Amygdala (tissue), 56 donors: ENCODE measurements around the gene MAML2.

Experiments
- DNase-seq, 56 donors: peaks; one replicate each; lab custom pipeline; 2025; lab: John Stamatoyannopoulos, UW

Gene MAML2

GRCh38 chr11:96002339-96002738 is 340.7 kb downstream of the MAML2 start:
- no peak for DNase-seq

GRCh38 chr11:96001037-96001436 is 342.0 kb downstream of the MAML2 start:
- peak in 33 of 56 donors; percentile 1 to 59 (median 15) for DNase-seq

DNA sequence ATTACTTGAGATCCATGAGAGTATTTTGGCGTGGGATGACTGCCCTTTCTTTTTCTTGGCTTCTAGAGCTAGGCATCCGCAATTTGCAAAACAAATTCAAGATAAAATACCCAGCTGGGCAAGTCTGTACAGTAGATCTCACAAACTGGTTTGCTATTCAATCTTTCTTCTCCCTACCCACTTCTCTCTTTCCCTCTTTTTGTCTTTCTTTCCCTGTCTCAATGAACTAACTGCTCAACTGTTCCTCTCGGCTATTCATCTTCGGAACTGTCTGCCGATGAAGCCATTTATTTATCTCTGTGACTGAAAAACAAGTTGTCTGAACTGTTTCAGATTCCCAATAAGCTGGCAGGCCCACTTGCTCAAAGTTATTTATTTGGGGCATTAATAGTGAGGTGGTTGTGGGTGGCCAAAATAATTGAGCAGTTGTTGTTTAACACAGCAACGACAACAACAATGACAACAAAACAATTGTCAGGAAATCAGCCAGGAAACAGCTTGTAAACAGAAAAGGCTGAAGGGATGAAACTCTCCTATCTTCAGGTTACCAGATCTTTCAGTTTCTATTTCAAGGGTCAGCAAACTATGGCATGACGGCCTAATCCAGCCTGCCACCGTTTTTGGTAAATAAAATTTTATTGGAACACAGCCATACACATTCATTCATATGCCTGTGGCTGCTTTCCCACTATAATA is 343.1 kb downstream of the MAML2 start:
- peak in 1 of 56 donors; percentile 30 for DNase-seq

DNA sequence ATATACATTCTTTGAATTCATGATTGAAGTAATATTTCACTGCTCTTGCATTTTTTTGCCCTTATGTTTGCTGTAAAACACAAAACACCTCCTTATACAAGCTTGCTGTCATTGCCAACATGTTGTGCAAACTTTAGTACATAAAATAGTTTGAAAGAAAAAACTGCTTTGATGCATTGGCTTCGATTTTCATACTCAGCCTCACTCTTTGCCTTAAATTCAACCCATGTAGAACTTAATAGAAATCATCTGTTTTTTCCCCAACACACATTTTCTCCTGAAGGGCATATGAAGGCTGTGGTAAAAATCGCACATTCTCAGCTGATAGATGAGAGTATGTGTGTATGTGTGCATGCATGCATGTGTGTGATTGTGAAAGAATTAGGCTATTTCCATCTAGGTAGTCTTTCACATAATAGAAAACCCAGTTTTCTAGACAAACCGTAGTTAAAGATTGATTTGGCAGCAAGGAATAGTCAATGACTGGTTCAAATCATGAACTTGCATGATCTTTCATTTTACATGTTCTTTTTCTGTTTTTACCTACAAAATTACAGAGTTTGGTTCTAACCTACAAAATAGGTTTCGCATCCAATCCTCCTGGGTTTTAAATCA is 346.3 kb downstream of the MAML2 start:
- DNase-seq: no peak

DNA sequence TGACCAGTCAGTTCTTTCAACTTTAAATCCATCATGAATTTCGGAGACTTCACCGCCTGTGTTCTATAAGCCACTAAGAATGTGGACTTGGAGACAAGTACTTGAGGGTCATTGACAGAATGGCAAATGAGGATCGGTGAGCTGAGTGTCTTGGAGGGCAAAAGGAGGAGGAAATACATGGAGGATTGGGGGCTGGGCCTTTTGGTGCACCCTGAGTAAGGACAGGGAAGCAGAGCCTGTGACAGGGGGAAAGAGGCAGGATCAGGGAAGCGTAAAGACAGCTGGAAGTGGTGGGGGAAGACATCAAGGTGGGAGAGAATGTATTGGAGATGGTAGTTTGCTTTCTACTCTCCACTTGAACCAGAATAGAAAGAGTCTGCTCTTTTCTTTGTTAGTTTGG is 348.7 kb downstream of the MAML2 start:
- no peak for DNase-seq

DNA sequence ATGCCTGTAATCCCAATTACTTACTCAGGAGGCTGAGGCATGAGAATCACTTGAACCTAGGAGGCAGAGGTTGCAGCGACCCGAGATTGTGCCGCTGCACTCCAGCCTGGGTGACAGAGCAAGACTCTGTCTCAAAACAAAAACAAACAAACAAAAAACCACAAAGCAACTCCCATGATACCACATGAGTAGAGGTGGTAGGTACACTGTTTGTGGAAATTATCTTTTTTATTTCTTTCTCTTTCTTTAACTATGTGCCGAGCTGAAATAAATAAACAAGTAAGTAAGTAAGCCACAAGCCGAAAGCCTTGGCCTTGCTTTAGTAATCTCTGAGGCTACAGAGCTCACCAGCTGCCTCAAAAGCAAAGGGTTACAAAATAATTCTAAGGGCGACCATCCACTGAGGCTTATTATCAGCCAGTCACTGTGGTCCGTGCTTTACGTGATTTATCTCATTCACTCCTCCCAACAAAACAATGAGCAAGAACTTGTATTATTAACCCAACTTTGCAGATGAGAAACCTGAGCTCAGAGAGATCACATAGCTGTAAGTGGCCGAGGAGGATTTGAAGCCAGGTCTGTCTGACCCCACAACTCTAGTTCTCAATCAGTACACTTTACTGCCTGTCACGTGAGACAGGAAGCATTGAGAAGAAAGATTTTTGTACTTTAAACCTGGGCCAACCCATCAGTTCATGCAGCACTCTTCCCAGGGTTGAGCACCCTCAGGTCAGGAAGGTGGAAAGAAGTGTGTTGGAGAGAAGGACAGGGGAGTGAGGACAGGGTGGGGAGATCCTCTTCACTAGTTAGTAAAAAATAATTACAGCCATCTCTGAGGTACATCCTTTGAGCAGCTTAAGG is 349.3 kb downstream of the MAML2 start:
- no peak for DNase-seq

DNA sequence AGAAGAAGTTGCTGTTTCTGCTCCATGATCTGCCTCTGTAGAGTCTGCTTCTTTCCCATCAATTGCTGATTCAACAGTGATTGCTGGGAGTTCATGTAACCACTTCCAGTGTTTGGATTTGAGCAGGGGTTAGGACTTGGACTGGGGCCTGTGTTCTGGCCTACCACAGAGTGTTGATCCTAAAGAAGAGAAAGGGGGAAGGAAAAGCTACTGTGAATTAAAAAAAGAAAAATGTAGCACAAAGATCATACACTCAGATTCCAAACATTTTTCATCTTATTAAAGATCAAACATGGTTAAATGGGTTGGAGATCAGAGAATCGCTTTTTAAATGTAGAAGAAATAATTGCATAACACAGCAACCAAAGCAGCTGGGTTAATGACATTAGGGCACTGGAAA is 351.4 kb downstream of the MAML2 start:
- DNase-seq: no peak

DNA sequence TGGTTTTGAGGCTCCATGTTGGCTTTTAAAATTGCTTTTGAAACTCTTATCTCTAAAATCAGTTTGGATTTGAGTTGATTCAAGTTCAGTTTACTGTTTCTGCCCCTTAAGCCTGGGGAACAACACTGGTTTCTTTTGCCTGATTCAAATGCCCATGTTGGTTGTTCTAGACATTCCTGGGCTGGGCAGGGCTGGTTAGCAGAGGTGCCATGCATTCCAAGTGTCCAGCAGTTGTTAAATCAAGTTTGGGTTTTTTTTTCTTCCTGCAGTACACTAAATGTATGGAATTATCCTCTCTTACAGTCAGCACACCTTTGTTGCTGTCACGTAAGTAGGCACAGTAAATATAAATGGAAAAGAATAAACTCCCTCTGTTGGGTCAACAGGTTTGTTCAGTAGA is 351.9 kb downstream of the MAML2 start:
- DNase-seq: no peak

DNA sequence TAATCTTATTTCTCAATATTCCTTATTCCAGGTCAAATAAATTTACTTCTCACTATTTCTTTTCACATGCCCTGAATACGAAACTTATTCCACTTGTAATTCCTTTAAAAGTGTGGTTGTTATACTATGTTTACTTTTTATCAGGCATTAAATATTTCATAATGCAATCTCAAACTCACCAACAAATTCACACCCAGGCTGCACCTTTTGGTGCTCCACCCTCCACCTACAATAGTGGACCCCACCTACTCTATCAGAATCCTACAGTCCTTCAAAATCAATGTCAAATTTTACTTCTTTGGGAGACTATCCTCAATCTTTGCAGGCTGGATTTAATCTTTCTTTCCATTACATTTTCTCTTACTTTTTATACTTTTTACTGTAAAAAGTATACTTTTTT is 353.2 kb downstream of the MAML2 start:
- DNase-seq: no peak

DNA sequence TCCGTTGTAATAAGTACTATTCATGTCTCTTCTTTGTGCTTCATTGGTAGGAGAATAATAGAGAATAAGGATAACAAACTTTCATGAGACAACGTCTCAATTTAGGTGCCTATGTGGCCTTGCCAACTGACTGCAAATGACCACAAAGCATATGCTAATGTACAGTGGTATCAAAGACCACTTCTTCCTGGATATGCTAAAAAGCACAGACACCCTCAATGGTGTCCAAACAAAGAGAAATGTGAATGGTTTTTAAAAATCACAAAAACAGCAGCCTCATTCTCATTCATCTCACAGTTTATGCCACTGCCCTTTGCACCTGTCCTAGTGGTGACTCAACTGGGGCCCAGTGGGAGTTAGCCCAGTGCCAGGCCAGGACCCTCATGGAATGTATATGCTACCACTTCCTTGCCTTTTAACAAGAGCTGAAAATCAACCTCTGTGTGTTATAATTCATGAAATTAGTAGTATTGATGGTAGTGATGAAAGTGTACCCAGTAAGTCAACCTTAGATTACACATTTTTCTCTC is 353.9 kb downstream of the MAML2 start:
- DNase-seq: no peak

DNA sequence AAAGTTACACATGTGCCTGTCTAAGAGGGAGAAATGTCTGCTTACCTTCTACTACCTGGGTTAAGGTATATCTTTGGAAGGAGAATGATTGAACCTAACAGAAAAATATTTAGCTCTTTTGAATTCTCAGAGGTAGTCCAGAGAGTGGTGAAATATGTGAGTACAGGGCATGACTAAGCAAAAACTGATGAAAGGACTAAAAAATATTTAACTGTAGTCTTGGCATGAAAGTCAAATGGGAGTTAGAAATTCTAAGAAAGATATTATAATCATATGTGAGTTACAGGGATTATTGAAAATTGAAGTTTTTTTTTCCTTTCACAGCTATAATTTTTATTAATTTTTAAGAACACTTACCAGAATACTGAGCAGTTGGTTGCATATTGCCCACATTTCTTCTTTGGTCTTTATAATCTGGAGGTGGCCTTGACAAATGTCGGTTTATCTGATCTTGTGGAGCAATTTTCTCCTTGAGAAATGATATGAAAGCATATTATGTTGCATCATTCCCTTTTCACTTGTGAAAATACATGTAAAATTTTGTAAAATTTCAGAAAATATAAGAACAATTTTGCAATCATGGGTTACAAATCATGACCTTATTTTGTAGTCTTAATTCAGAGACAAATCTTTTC is 357.7 kb downstream of the MAML2 start:
- DNase-seq: no peak

- DNase-seq: no peak
These were observed 358.9 kb downstream of the MAML2 start for GRCh38 chr11:95984072-95984471.

GRCh38 chr11:95977534-95978174 is 365.3 kb downstream of the MAML2 start:
- no peak for DNase-seq

DNA sequence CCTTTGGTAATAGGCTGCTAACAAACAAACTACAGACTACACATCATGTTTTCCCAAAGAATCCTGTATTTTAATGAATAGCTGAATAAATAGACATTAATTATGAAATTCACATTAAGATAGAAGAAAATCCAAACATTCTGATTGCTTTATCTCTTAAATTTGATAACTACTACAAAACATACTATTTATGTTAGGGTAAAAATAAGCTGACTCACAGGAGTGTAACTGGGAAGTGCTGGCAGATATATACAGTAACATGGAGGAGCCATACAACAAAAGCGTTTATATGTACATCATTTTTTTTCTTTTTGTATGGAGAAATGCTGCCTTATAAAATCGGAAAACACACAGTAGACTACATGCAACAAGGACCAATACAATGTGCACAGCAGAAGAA is 366.4 kb downstream of the MAML2 start:
- DNase-seq: no peak

DNA sequence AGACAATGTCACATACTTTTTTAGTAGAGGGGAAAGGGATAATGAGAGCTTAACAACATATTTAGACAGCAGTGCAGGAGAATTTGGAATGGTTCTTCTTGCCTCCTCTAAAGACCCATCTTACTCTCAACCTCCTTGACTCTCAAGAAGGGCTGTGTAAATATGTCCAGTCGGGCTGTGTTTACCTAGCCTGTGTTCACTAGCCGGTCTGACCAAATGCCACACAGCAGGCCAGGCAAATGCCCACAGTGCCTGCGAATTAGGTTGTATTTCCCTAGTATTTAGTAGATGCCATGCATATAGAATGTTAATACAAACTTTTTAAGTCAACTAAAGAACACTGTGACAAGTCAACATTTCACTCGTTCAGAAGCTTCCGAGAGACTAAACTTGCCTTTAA is 367.7 kb downstream of the MAML2 start:
- DNase-seq: no peak

DNA sequence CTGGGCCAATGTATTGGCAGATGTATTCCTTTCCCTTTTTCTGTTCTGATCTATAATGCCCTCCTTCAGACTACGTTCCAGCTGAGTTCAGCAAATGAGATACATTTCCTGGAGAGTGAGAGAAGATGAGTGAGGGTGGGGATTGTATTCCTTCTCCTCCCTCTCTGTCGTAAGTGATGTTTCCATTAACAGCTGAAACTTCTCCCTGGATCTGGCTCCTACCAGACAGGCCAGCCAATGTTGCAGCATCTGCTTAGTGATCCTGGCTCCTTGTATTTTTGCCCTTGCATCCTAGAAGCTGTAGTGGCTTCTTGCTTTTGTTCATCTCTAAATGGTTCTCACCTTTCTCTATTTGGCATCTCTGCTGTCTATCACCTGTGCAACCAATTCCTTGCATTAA is 370.9 kb downstream of the MAML2 start:
- DNase-seq: no peak

GRCh38 chr11:95968585-95968984 is 374.4 kb downstream of the MAML2 start:
- DNase-seq: peak in 1 of 56 donors; percentile 2

DNA sequence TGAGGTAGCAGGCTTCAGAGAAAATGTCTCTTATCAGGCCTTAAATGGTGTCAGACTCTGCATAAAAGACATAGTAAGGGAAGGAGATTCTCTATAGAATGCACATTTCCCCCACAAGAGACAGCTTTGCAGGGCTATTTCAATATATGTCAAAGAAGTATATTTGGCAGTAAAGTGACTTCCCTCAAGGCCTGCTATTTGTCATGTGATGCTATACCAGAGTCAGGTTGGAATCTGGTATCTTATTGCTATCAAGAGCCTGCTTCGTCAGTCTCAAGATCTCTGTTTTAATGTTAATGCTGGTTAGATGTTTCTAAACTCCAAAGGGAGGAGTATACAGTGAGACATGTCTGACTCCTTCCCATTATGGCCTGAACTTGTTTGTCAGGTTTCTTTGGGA is 378.7 kb downstream of the MAML2 start:
- no peak for DNase-seq

- no peak for DNase-seq
These were observed 381.2 kb downstream of the MAML2 start for GRCh38 chr11:95961758-95962157.

- no peak for DNase-seq
These were observed 392.1 kb downstream of the MAML2 start for GRCh38 chr11:95950905-95951304.
